CD14-positive monocyte (primary cell): ENCODE data around the gene SPOP. TPM values are rescaled to one million over a fixed set of nuclear protein-coding genes. Genes with fewer than 3 reads are reported as not detected.

Experiments used
- DNase-seq, 3 donors: peaks; one replicate each; pipeline ENCODE4 v3.0.0-alpha.2; 2011 to 2022
- H2AFZ ChIP-seq: 2 replicates; pipeline ENCODE4 v1.6.0; 2012; ENCODE audit warnings: mild to moderate bottlenecking, low read depth, low read length, inconsistent platforms; ENCODE audit not compliant: insufficient read depth, poor library complexity, severe bottlenecking
- H3K27ac ChIP-seq, 2 donors: 1 replicate in 1 of 2; 2 replicates in 1 of 2; pipeline ENCODE4 v1.5.1; 2012 to 2013; ENCODE audit warnings: low read length in 2 of 2, control low read depth in 1 of 2, inconsistent platforms in 1 of 2, low read depth in 1 of 2, mild to moderate bottlenecking in 1 of 2
- H3K27me3 ChIP-seq, 2 donors: one replicate each; pipeline versions ENCODE4 v1.6.0 to v1.6.1; 2011 to 2013; ENCODE audit warnings: low read length in 2 of 2; ENCODE audit not compliant: control insufficient read depth in 2 of 2, insufficient read depth in 2 of 2
- H3K36me3 ChIP-seq, 2 donors: replicated peaks in 1 of 2; 1 replicate in 1 of 2; 2 replicates in 1 of 2; pipeline versions ENCODE4 v1.5.1 to v1.6.1; 2012 to 2013; ENCODE audit warnings: low read length in 2 of 2, control low read depth in 1 of 2, inconsistent platforms in 1 of 2, mild to moderate bottlenecking in 1 of 2; ENCODE audit not compliant: insufficient read depth in 2 of 2, control insufficient read depth in 1 of 2
- H3K4me1 ChIP-seq, 2 donors: 1 replicate in 1 of 2; 2 replicates in 1 of 2; pipeline versions ENCODE4 v1.5.1 to v1.6.1; 2012 to 2013; ENCODE audit warnings: low read length in 2 of 2, control low read depth in 1 of 2, inconsistent platforms in 1 of 2, mild to moderate bottlenecking in 1 of 2, moderate library complexity in 1 of 2; ENCODE audit not compliant: insufficient read depth in 2 of 2, control insufficient read depth in 1 of 2
- H3K4me2 ChIP-seq: replicated peaks from 2 replicates; pipeline ENCODE3; 2012; ENCODE audit warnings: low read length, moderate library complexity, mild to moderate bottlenecking; ENCODE audit not compliant: poor library complexity, severe bottlenecking; ENCODE audit errors: extremely low read depth
- H3K4me3 ChIP-seq, 3 experiments: fragments of 200-600 bp in 1 of 3; sonication (generic) in 1 of 3; replicated peaks in 1 of 3; 1 replicate in 2 of 3; 2 replicates in 1 of 3; pipeline ENCODE4 v1.5.1; 2011 to 2013; ENCODE audit warnings: low read length in 3 of 3, mild to moderate bottlenecking in 3 of 3, control low read depth in 2 of 3, low read depth in 2 of 3, inconsistent platforms in 1 of 3, moderate library complexity in 1 of 3
- H3K79me2 ChIP-seq: 2 replicates; pipeline ENCODE4 v1.6.0; 2012; ENCODE audit warnings: mild to moderate bottlenecking, control low read depth, inconsistent platforms, low read length, moderate library complexity; ENCODE audit not compliant: insufficient read depth
- H3K9ac ChIP-seq: 2 replicates; pipeline ENCODE4 v1.6.0; 2017; ENCODE audit warnings: low read length, mild to moderate bottlenecking; ENCODE audit not compliant: insufficient read depth, poor library complexity, severe bottlenecking
- H3K9me3 ChIP-seq, 2 donors: replicated peaks in 1 of 2; 1 replicate in 1 of 2; 2 replicates in 1 of 2; pipeline versions ENCODE4 v1.5.1 to v1.6.1; 2012 to 2013; ENCODE audit warnings: low read length in 2 of 2, control low read depth in 1 of 2; ENCODE audit not compliant: control insufficient read depth in 1 of 2, insufficient read depth in 1 of 2
- H4K20me1 ChIP-seq: 2 replicates; pipeline ENCODE4 v1.6.0; 2012; ENCODE audit warnings: mild to moderate bottlenecking, low read length, control low read depth, moderate library complexity; ENCODE audit not compliant: insufficient read depth
- H3K27ac Mint-ChIP-seq, 7 donors: one replicate each; pipeline ENCODE4 v1.8.0; 2020; ENCODE audit warnings: mild to moderate bottlenecking in 7 of 7, mixed read lengths in 7 of 7, moderate library complexity in 6 of 7, inconsistent platforms in 2 of 7
- H3K27me3 Mint-ChIP-seq, 3 donors: one replicate each; pipeline ENCODE4 v1.8.0; 2021 to 2022; ENCODE audit warnings: low read depth in 3 of 3, mild to moderate bottlenecking in 3 of 3, mixed read lengths in 3 of 3, moderate library complexity in 3 of 3, inconsistent platforms in 1 of 3
- H3K36me3 Mint-ChIP-seq, 2 donors: one replicate each; pipeline ENCODE4 v1.8.0; 2020; ENCODE audit warnings: mixed read lengths in 2 of 2, inconsistent platforms in 1 of 2, mild to moderate bottlenecking in 1 of 2
- H3K4me1 Mint-ChIP-seq: one replicate; pipeline ENCODE4 v1.8.0; 2020; ENCODE audit warnings: mild to moderate bottlenecking, mixed read lengths
- H3K4me3 Mint-ChIP-seq, 2 donors: one replicate each; pipeline ENCODE4 v1.8.0; 2020; ENCODE audit warnings: mild to moderate bottlenecking in 2 of 2, mixed read lengths in 2 of 2, moderate library complexity in 1 of 2
- H3K9me3 Mint-ChIP-seq, 7 donors: one replicate each; pipeline ENCODE4 v1.8.0; 2020 to 2022; ENCODE audit warnings: mixed read lengths in 7 of 7, mild to moderate bottlenecking in 6 of 7, moderate library complexity in 6 of 7, inconsistent platforms in 2 of 7
- CTCF ChIP-seq: fragments of 200-600 bp; IDR thresholded peaks from one replicate; pipeline ENCODE4 v1.8.0; 2022; ENCODE audit warnings: antibody characterized with exemption, mild to moderate bottlenecking
- WGBS: methylation state at CpG from one replicate; pipeline ENCODE4 v1.1.5; 2013; ENCODE audit warnings: missing lambda C conversion rate; ENCODE audit not compliant: insufficient coverage; 5-methylcytosine and 5-hydroxymethylcytosine counted together
- intact Hi-C, 2 donors: fragments of 100-400 bp; cut with micrococcal nuclease; formaldehyde crosslinking; loops; one replicate each; pipeline versions ENCODE4 v1.15.0 to v1.15.1; 2023
- polyA plus RNA-seq, 3 donors: library from polyadenylated mRNA; depleted of rRNA in 1 of 3; unstranded in 2 of 3; stranded (reverse) in 1 of 3; fragments of 300-500 nt in 2 of 3; fragments of >200 nt in 1 of 3; fragmentation: Illumina TruSeq in 2 of 3; gene quantifications; 1 replicate in 2 of 3; 2 replicates in 1 of 3; pipeline ENCODE4 v1.2.3, GENCODE V29; 2012 to 2021

SPOP gene
- polyA plus RNA-seq, 3 donors, result 41.3 to 65.5 (median 63.2) TPM

- H3K79me2 ChIP-seq, result peaks cover 5% of the 10 kb centered on the region
- H3K27me3 ChIP-seq, result no peaks in the 10 kb centered on the region
- H3K27ac Mint-ChIP-seq, result no peak overlapping the region
- H3K9ac ChIP-seq, result no peak overlapping the region
- no peak for TF ChIP-seq CTCF
- H3K4me3 Mint-ChIP-seq, result no peak overlapping the region
- DNase-seq, result no peak
- no CpG with 5 or more reads among the region's 1 CpG for WGBS
- no peak overlapping the region for H3K4me3 ChIP-seq
- no peaks in the 10 kb centered on the region for H3K9me3 Mint-ChIP-seq
- H3K4me1 ChIP-seq, result peaks cover 23 to 37% of the 10 kb centered on the region in 2 donors
- peaks cover 35% of the 10 kb centered on the region for H3K4me1 Mint-ChIP-seq
- H4K20me1 ChIP-seq, result peaks cover 68% of the 10 kb centered on the region
- peaks cover 0 to 2% (median 0%) of the 10 kb centered on the region in 3 donors for H3K27me3 Mint-ChIP-seq
- peaks cover 57 to 84% of the 10 kb centered on the region in 2 donors for H3K36me3 Mint-ChIP-seq
- H3K9me3 ChIP-seq, result no peaks in the 10 kb centered on the region
- H3K4me2 ChIP-seq, result no peak overlapping the region
- intact Hi-C loops, result loop anchor here in 1 of 2 donors (10.0 kb wide), 1 partner anchor 82 kb away; no protein-coding TSS in a partner anchor
- peaks cover 64 to 88% of the 10 kb centered on the region in 2 donors for H3K36me3 ChIP-seq
- H3K27ac ChIP-seq, result no peak overlapping the region
- H2AFZ ChIP-seq, result no peak overlapping the region
These were observed 65.2 kb downstream of the SPOP start for GRCh38 chr17:49612726-49613125.

GRCh38 chr17:49610883-49611584, 66.9 kb downstream of the SPOP start:
- no peak overlapping the region for H2AFZ ChIP-seq
- peak overlapping the region; percentile 40 to 88 (median 70) for H3K27ac Mint-ChIP-seq
- no peak for DNase-seq

More at GRCh38 chr17:49610883-49611584, 66.9 kb downstream of the SPOP start:
- no peaks in the 10 kb centered on the region for H3K9me3 Mint-ChIP-seq
- intact Hi-C loops, result loop anchor here in 1 of 2 donors (10.0 kb wide), 1 partner anchor 84 kb away; no protein-coding TSS in a partner anchor
- 75% methylated on average over 4 of the region's 5 CpGs for WGBS
- peaks cover 60 to 88% of the 10 kb centered on the region in 2 donors for H3K36me3 Mint-ChIP-seq
- no peak for TF ChIP-seq CTCF
- H3K9me3 ChIP-seq, result no peaks in the 10 kb centered on the region
- H3K27ac ChIP-seq, result peak overlapping the region in 1 of 2 donors; percentile 55
- peaks cover 5% of the 10 kb centered on the region for H3K79me2 ChIP-seq
- peaks cover 0 to 2% (median 0%) of the 10 kb centered on the region in 3 donors for H3K27me3 Mint-ChIP-seq
- H3K4me1 Mint-ChIP-seq, result peaks cover 18% of the 10 kb centered on the region
- no peak overlapping the region for H3K9ac ChIP-seq
- H3K4me1 ChIP-seq, result peaks cover 11 to 20% of the 10 kb centered on the region in 2 donors
- H4K20me1 ChIP-seq, result peaks cover 51% of the 10 kb centered on the region
- peak overlapping the region in 1 of 3 experiments; percentile 1 for H3K4me3 ChIP-seq
- no peak overlapping the region for H3K4me3 Mint-ChIP-seq
- H3K36me3 ChIP-seq, result peaks cover 79 to 94% of the 10 kb centered on the region in 2 donors
- H3K4me2 ChIP-seq, result peak overlapping the region; percentile 1
- no peaks in the 10 kb centered on the region for H3K27me3 ChIP-seq
